K562 (cell line): Measurements from ENCODE around the gene DDX11.
"Not testable (repeated sequence)": the region's sequence is repeated elsewhere in the genome, so short reads cannot be mapped to it uniquely, and the experiment has no call there.

Experiments used
- MXI1 ChIP-seq: IDR thresholded peaks from 2 replicates; pipeline ENCODE4 v1.6.1; 2011; ENCODE audit warnings: low read depth, mild to moderate bottlenecking, improper control_type of control experiment, low read length
- SP1 ChIP-seq: sonication (generic); formaldehyde crosslinking; IDR thresholded peaks from 2 replicates; pipeline ENCODE4 v1.8.1; 2022; ENCODE audit warnings: mild to moderate bottlenecking, missing genetic modification reagents
- STAT5B ChIP-seq: fragments of 250-450 bp; sonication (Bioruptor Pico); IDR thresholded peaks from 2 replicates; pipeline ENCODE4 v1.8.0; 2021; ENCODE audit warnings: mild to moderate bottlenecking, inconsistent platforms

DNA sequence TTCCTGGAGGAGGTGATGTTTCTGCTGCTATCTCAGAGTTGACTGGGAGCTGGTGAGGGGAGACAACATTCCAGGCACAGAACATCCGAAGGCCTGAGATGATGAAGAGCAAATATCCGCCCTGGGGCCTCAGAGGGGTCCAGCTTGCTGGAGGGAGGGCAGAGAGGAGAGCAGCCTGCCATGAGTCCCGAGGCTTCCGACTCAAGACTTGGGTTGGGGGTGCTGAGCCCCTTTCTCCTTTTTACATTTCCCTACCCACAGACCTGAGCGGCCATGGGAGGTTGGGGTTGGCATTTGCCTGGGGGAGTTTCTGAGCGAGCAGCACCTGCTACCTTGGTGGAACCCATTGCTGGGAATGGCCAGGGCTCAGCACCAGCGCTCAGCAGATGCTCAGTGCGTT lies 13.8 kb downstream of the DDX11 start:
- TF ChIP-seq STAT5B, SP1, MXI1: not testable (repeated sequence)
